Measurements from ENCODE around the gene E2F3.

- TF ChIP-seq CTCF (IDR thresholded peaks at IDR 0.05), result no peak
- no peak for TF ChIP-seq POLR2A (IDR thresholded peaks at IDR 0.05)
Measured at GRCh38 chr6:20365456-20365855, 36.2 kb upstream of the E2F3 start.

All from uterus (tissue), 2 donors.